Neural progenitor cell (in vitro differentiated cells): Measurements from ENCODE around the gene SLC2A6. TPM values are rescaled to one million over a fixed set of nuclear protein-coding genes. Genes with fewer than 3 reads are reported as not detected.
A peak's percentile ranks its signal among the peaks of the same experiment; 100 is the strongest.

Source experiments
- DNase-seq: peaks from one replicate; pipeline ENCODE4 v3.0.0-alpha.2; 2016; ENCODE audit warnings: low spot score
- H2AFZ ChIP-seq: fragments of 200-600 bp; sonication (generic); replicated peaks from 2 replicates; pipeline ENCODE4 v1.6.1; 2016; ENCODE audit warnings: antibody characterized with exemption
- H3F3A ChIP-seq: fragments of 200-600 bp; sonication (generic); 2 replicates; pipeline ENCODE4 v1.6.1; 2016; ENCODE audit warnings: antibody characterized with exemption, low read depth
- H3K27ac ChIP-seq: fragments of 200-600 bp; sonication (generic); 2 replicates; pipeline ENCODE4 v1.5.1; 2016; ENCODE audit warnings: mild to moderate bottlenecking
- H3K27me3 ChIP-seq: fragments of 200-600 bp; sonication (generic); 2 replicates; pipeline ENCODE4 v1.6.1; 2016; ENCODE audit warnings: mild to moderate bottlenecking, moderate library complexity
- H3K36me3 ChIP-seq: fragments of 200-600 bp; sonication (generic); 2 replicates; pipeline ENCODE4 v1.5.1; 2016
- H3K4me1 ChIP-seq: fragments of 200-600 bp; sonication (generic); 2 replicates; pipeline ENCODE4 v1.6.1; 2016; ENCODE audit warnings: mixed run types
- H3K4me2 ChIP-seq: fragments of 200-600 bp; sonication (generic); 2 replicates; pipeline ENCODE4 v1.6.1; 2016
- H3K4me3 ChIP-seq: fragments of 200-600 bp; sonication (generic); 2 replicates; pipeline ENCODE4 v1.5.1; 2016
- H3K79me2 ChIP-seq: fragments of 200-600 bp; sonication (generic); 2 replicates; pipeline ENCODE4 v1.6.1; 2016; ENCODE audit warnings: low read depth
- H3K9ac ChIP-seq: fragments of 200-600 bp; sonication (generic); 2 replicates; pipeline ENCODE4 v1.6.1; 2016
- H3K9me3 ChIP-seq: fragments of 200-600 bp; sonication (generic); 2 replicates; pipeline ENCODE4 v1.5.1; 2016; ENCODE audit warnings: low read depth
- H4K20me1 ChIP-seq: fragments of 200-600 bp; sonication (generic); 2 replicates; pipeline ENCODE4 v1.6.1; 2016; ENCODE audit warnings: low read depth
- H3K27ac Mint-ChIP-seq: 3 replicates; pipeline ENCODE4 v1.8.0; 2021; ENCODE audit warnings: mixed read lengths
- H3K27me3 Mint-ChIP-seq: 2 replicates; pipeline ENCODE4 v1.8.0; 2022; ENCODE audit warnings: low read depth, mild to moderate bottlenecking, inconsistent platforms, moderate library complexity, mixed read lengths; ENCODE audit not compliant: insufficient read depth
- H3K36me3 Mint-ChIP-seq: 3 replicates; pipeline ENCODE4 v1.8.0; 2021; ENCODE audit warnings: mixed read lengths
- H3K4me1 Mint-ChIP-seq: 3 replicates; pipeline ENCODE4 v1.8.0; 2021; ENCODE audit warnings: mixed read lengths
- H3K4me3 Mint-ChIP-seq: 3 replicates; pipeline ENCODE4 v1.8.0; 2021; ENCODE audit warnings: mild to moderate bottlenecking, moderate library complexity, mixed read lengths
- H3K9me3 Mint-ChIP-seq: 3 replicates; pipeline ENCODE4 v1.8.0; 2020; ENCODE audit warnings: mixed read lengths
- CTCF ChIP-seq: fragments of 200-600 bp; sonication (generic); IDR thresholded peaks from 2 replicates; pipeline ENCODE4 v1.5.1; 2017; ENCODE audit warnings: antibody characterized with exemption, mild to moderate bottlenecking
- EZH2 ChIP-seq: fragments of 200-600 bp; sonication (generic); IDR thresholded peaks from 2 replicates; pipeline ENCODE4 v1.6.1; 2017; ENCODE audit warnings: antibody characterized with exemption, mild to moderate bottlenecking, moderate library complexity
- EZH2phosphoT487 ChIP-seq: fragments of 200-600 bp; sonication (generic); IDR thresholded peaks from 2 replicates; pipeline ENCODE4 v1.6.1; 2017; ENCODE audit warnings: antibody characterized with exemption
- total RNA-seq: library from RNA; depleted of rRNA; stranded (reverse); fragments of >200 nt; gene quantifications from 2 replicates; pipeline ENCODE4 v1.2.3, GENCODE V29; 2015; ENCODE audit warnings: low replicate concordance

SLC2A6 gene
- total RNA-seq, 1 donor from 2014 or later: 2.3 TPM

- Histone ChIP-seq H2AFZ (no peak overlapping the region), H3K79me2 (no peaks in the 10 kb centered on the region), H3K9ac (no peak overlapping the region), H3K4me3 (no peak overlapping the region), H3K36me3 (no peaks in the 10 kb centered on the region), H3K4me1 (no peaks in the 10 kb centered on the region), H3F3A (no peaks in the 10 kb centered on the region), H3K27ac (no peak overlapping the region), H3K27me3 (no peaks in the 10 kb centered on the region), H3K9me3 (no peaks in the 10 kb centered on the region), H4K20me1 (no peaks in the 10 kb centered on the region), H3K4me2 (no peak overlapping the region)
- no peak for DNase-seq
- peak overlapping the region; percentile 21 for H3K27ac Mint-ChIP-seq
- peaks cover 2% of the 10 kb centered on the region for H3K4me1 Mint-ChIP-seq
- H3K27me3 Mint-ChIP-seq: peaks cover 2% of the 10 kb centered on the region
- TF ChIP-seq EZH2: no peak
- no peak for TF ChIP-seq CTCF
- no peaks in the 10 kb centered on the region for H3K36me3 Mint-ChIP-seq
- H3K4me3 Mint-ChIP-seq: no peak overlapping the region
- no peaks in the 10 kb centered on the region for H3K9me3 Mint-ChIP-seq
Measured at GRCh38 chr9:133440874-133441273, 38.0 kb downstream of the SLC2A6 start.

- no peaks in the 10 kb centered on the region for H3K36me3 Mint-ChIP-seq
- Histone ChIP-seq H3K9me3 (no peaks in the 10 kb centered on the region), H4K20me1 (no peaks in the 10 kb centered on the region), H3K4me3 (no peak overlapping the region), H3K36me3 (no peaks in the 10 kb centered on the region), H3K4me1 (no peaks in the 10 kb centered on the region), H3F3A (no peaks in the 10 kb centered on the region), H3K4me2 (no peak overlapping the region), H2AFZ (no peak overlapping the region), H3K27ac (no peak overlapping the region), H3K9ac (no peak overlapping the region), H3K27me3 (no peaks in the 10 kb centered on the region), H3K79me2 (no peaks in the 10 kb centered on the region)
- H3K4me1 Mint-ChIP-seq: peaks cover 2% of the 10 kb centered on the region
- H3K4me3 Mint-ChIP-seq: no peak overlapping the region
- no peaks in the 10 kb centered on the region for H3K9me3 Mint-ChIP-seq
- H3K27ac Mint-ChIP-seq: no peak overlapping the region
- TF ChIP-seq EZH2phosphoT487 (no peak), EZH2 (no peak), CTCF (no peak)
- peaks cover 4% of the 10 kb centered on the region for H3K27me3 Mint-ChIP-seq
- no peak for DNase-seq
Measured at GRCh38 chr9:133439337-133439736, 39.6 kb downstream of the SLC2A6 start.

- no peak for DNase-seq
- no peaks in the 10 kb centered on the region for H3K36me3 Mint-ChIP-seq
- no peak overlapping the region for H3K27ac ChIP-seq
- no peaks in the 10 kb centered on the region for H3K4me1 ChIP-seq
- H3K36me3 ChIP-seq: no peaks in the 10 kb centered on the region
- H3K27me3 Mint-ChIP-seq: peaks cover 2% of the 10 kb centered on the region
- H3K9ac ChIP-seq: no peak overlapping the region
- H3K9me3 Mint-ChIP-seq: no peaks in the 10 kb centered on the region
- H3K4me2 ChIP-seq: no peak overlapping the region
- H3K4me3 ChIP-seq: no peak overlapping the region
- H3K4me1 Mint-ChIP-seq: no peaks in the 10 kb centered on the region
- no peak overlapping the region for H3K27ac Mint-ChIP-seq
- TF ChIP-seq CTCF (peak; percentile 21), EZH2 (no peak), EZH2phosphoT487 (no peak)
- H3K27me3 ChIP-seq: no peaks in the 10 kb centered on the region
- H2AFZ ChIP-seq: no peak overlapping the region
- no peaks in the 10 kb centered on the region for H4K20me1 ChIP-seq
- H3K9me3 ChIP-seq: no peaks in the 10 kb centered on the region
- no peak overlapping the region for H3K4me3 Mint-ChIP-seq
- no peaks in the 10 kb centered on the region for H3F3A ChIP-seq
- no peaks in the 10 kb centered on the region for H3K79me2 ChIP-seq
Measured at GRCh38 chr9:133437753-133438531, 41.0 kb downstream of the SLC2A6 start.
